ENCODE data around the gene DBN1. TPM values are rescaled to one million over a fixed set of nuclear protein-coding genes. Genes with fewer than 3 reads are reported as not detected.

DBN1 gene
- total and polyA plus RNA-seq, 9 donors = 18.4 to 91.6 (median 55.7) TPM

GRCh38 chr5:177440990-177441780 lies 32.2 kb downstream of the DBN1 start:
- H3K9me3 ChIP-seq = no peaks in the 10 kb centered on the region
- DNase-seq = no peak
- H3K4me1 ChIP-seq (ENCODE audit: insufficient read depth) = peaks cover 2% of the 10 kb centered on the region
- H3K27ac ChIP-seq = no peak overlapping the region
- WGBS, 3 donors = 82 to 90% (median 85%) methylated on average over 22 to 26 of the region's 26 CpGs
- no peaks in the 10 kb centered on the region for H3K36me3 ChIP-seq
- H3K27me3 ChIP-seq = no peaks in the 10 kb centered on the region
- TF ChIP-seq EP300 (IDR thresholded peaks at IDR 0.05) = no peak
- TF ChIP-seq, protein P1, sequence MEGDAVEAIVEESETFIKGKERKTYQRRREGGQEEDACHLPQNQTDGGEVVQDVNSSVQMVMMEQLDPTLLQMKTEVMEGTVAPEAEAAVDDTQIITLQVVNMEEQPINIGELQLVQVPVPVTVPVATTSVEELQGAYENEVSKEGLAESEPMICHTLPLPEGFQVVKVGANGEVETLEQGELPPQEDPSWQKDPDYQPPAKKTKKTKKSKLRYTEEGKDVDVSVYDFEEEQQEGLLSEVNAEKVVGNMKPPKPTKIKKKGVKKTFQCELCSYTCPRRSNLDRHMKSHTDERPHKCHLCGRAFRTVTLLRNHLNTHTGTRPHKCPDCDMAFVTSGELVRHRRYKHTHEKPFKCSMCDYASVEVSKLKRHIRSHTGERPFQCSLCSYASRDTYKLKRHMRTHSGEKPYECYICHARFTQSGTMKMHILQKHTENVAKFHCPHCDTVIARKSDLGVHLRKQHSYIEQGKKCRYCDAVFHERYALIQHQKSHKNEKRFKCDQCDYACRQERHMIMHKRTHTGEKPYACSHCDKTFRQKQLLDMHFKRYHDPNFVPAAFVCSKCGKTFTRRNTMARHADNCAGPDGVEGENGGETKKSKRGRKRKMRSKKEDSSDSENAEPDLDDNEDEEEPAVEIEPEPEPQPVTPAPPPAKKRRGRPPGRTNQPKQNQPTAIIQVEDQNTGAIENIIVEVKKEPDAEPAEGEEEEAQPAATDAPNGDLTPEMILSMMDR (IDR thresholded peaks at IDR 0.05) = no peak
- no peak for TF ChIP-seq POLR2A (IDR thresholded peaks at IDR 0.05)
- intact Hi-C loops (cut with DNase I) = no loop called here
- no peak overlapping the region for H3K4me3 ChIP-seq

GRCh38 chr5:177440211-177440989 lies 33.0 kb downstream of the DBN1 start:
- no peak for TF ChIP-seq EP300 (IDR thresholded peaks at IDR 0.05)
- TF ChIP-seq, protein P1 (IDR thresholded peaks at IDR 0.05) = no peak
- TF ChIP-seq POLR2A (IDR thresholded peaks at IDR 0.05) = no peak
- no peak overlapping the region for H3K27ac ChIP-seq
- H3K27me3 ChIP-seq = no peaks in the 10 kb centered on the region
- H3K36me3 ChIP-seq = no peaks in the 10 kb centered on the region
- intact Hi-C loops (cut with DNase I) = no loop called here
- no peak overlapping the region for H3K4me3 ChIP-seq
- no peaks in the 10 kb centered on the region for H3K9me3 ChIP-seq
- 87 to 89% (median 87%) methylated on average over 23 to 24 of the region's 24 CpGs for WGBS, 3 donors
- H3K4me1 ChIP-seq (ENCODE audit: insufficient read depth) = no peaks in the 10 kb centered on the region
- no peak for DNase-seq

GRCh38 chr5:177439518-177440053 lies 33.8 kb downstream of the DBN1 start:
- H3K4me3 ChIP-seq = no peak overlapping the region
- TF ChIP-seq POLR2A (IDR thresholded peaks at IDR 0.05) = no peak
- TF ChIP-seq, protein P1 (IDR thresholded peaks at IDR 0.05) = no peak
- no peak for TF ChIP-seq EP300 (IDR thresholded peaks at IDR 0.05)
- no peaks in the 10 kb centered on the region for H3K9me3 ChIP-seq
- intact Hi-C loops (cut with DNase I) = no loop called here
- H3K36me3 ChIP-seq = no peaks in the 10 kb centered on the region
- H3K27me3 ChIP-seq = no peaks in the 10 kb centered on the region
- H3K27ac ChIP-seq = no peak overlapping the region
- 95 to 99% (median 97%) methylated on average over 4 of the region's 4 CpGs for WGBS, 3 donors
- H3K4me1 ChIP-seq (ENCODE audit: insufficient read depth) = no peaks in the 10 kb centered on the region
- DNase-seq = no peak

- H3K9me3 ChIP-seq = no peaks in the 10 kb centered on the region
- TF ChIP-seq, protein P1 (IDR thresholded peaks at IDR 0.05) = no peak
- TF ChIP-seq EP300 (IDR thresholded peaks at IDR 0.05) = no peak
- no peak for TF ChIP-seq POLR2A (IDR thresholded peaks at IDR 0.05)
- H3K27me3 ChIP-seq = no peaks in the 10 kb centered on the region
- no peaks in the 10 kb centered on the region for H3K36me3 ChIP-seq
- DNase-seq = no peak
- no peak overlapping the region for H3K27ac ChIP-seq
- H3K4me1 ChIP-seq (ENCODE audit: insufficient read depth) = no peaks in the 10 kb centered on the region
- intact Hi-C loops (cut with DNase I) = no loop called here
- 87 to 89% (median 88%) methylated on average over 10 of the region's 10 CpGs for WGBS, 3 donors
- H3K4me3 ChIP-seq = no peak overlapping the region
These were observed 35.0 kb downstream of the DBN1 start for GRCh38 chr5:177438468-177438867.

All from ovary (tissue), 9 donors.